Activated T-helper 2 cell treated with anti-CD3 and anti-CD28 coated beads, Interferon-gamma antibody, Interleukin-2, Interleukin-4, amounts not matched to agents 10 μg/mL and 5 μg/mL and 100 μg/mL, durations not matched to agents 14 hours and 24 hours and 36 hours (primary cell): Measurements from ENCODE around the gene LRRC9. TPM values are rescaled to one million over a fixed set of nuclear protein-coding genes. Genes with fewer than 3 reads are reported as not detected.
"Not testable (repeated sequence)": the region's sequence is repeated elsewhere in the genome, so short reads cannot be mapped to it uniquely, and the experiment has no call there.

Experiments used
- DNase-seq: peaks from one replicate; pipeline ENCODE4 v3.0.0; 2021; ENCODE audit warnings: low spot score
- H3K27ac Mint-ChIP-seq: one replicate; pipeline ENCODE4 v1.8.0; 2021; ENCODE audit warnings: mixed read lengths
- H3K27me3 Mint-ChIP-seq: one replicate; pipeline ENCODE4 v1.8.0; 2021; ENCODE audit warnings: low read depth, mixed read lengths
- H3K36me3 Mint-ChIP-seq: one replicate; pipeline ENCODE4 v1.8.0; 2021; ENCODE audit warnings: low read depth, mixed read lengths
- H3K4me1 Mint-ChIP-seq: one replicate; pipeline ENCODE4 v1.8.0; 2021; ENCODE audit warnings: low read depth, mixed read lengths
- H3K4me3 Mint-ChIP-seq: one replicate; pipeline ENCODE4 v1.8.0; 2021; ENCODE audit warnings: low read depth, mild to moderate bottlenecking, moderate library complexity, mixed read lengths
- H3K9me3 Mint-ChIP-seq: one replicate; pipeline ENCODE4 v1.8.0; 2021; ENCODE audit warnings: mixed read lengths
- intact Hi-C: fragments of 100-400 bp; cut with micrococcal nuclease; formaldehyde crosslinking; loops from one replicate; pipeline ENCODE4 v1.15.1; 2023
- total RNA-seq: library from RNA; stranded (reverse); gene quantifications from 2 replicates; pipeline ENCODE4 v1.2.3, GENCODE V29; 2022

Gene LRRC9
- total RNA-seq, 1 donor from 2014 or later: not detected

DNA sequence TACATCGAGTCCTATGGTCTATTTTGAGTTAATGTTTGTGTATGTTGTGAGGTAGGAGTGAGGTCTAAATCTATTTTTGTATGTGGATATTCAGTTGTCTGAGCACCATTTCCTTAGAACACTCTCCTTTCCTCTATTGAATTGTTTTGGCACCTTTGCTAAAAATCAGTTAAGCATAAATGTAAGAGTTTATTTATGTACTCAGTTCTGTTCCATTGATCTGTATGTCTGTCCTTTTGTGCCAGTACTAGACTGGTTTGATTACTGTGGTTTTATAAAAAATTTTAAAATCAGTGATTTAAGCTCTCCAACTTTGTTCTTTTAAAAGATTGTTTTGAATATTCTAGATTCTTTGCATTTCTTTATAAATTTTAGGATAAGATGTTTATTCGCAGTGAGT is 101.7 kb downstream of the LRRC9 start:
- H3K4me1 Mint-ChIP-seq: no peaks in the 10 kb centered on the region
- H3K4me3 Mint-ChIP-seq: no peak overlapping the region
- H3K9me3 Mint-ChIP-seq: no peaks in the 10 kb centered on the region
- peaks cover 7% of the 10 kb centered on the region for H3K27me3 Mint-ChIP-seq
- intact Hi-C loops: no loop called here
- no peaks in the 10 kb centered on the region for H3K36me3 Mint-ChIP-seq
- DNase-seq: no peak
- no peak overlapping the region for H3K27ac Mint-ChIP-seq

DNA sequence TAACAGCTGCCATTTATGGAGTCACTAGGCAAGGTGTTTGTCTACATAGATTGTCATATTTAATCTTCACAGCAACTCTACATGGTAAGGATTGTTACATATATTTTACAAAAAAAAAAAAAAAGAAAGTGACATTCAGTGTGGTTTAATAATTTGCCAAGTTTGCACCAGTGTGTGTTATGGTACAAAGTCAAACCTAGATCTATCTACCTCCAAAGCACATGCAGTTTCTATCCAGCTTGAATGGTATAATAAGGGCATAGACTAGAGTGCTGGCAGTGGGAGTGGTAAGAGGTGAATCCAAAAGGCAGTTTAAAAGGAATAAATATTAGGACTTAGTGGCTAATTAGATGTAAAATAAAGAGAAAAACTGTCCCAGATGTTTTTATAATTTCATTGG is 105.6 kb downstream of the LRRC9 start:
- no peak overlapping the region for H3K4me3 Mint-ChIP-seq
- intact Hi-C loops: no loop called here
- no peak overlapping the region for H3K27ac Mint-ChIP-seq
- no peaks in the 10 kb centered on the region for H3K36me3 Mint-ChIP-seq
- H3K27me3 Mint-ChIP-seq: peaks cover 7% of the 10 kb centered on the region
- no peak for DNase-seq
- no peaks in the 10 kb centered on the region for H3K4me1 Mint-ChIP-seq
- H3K9me3 Mint-ChIP-seq: no peaks in the 10 kb centered on the region

DNA sequence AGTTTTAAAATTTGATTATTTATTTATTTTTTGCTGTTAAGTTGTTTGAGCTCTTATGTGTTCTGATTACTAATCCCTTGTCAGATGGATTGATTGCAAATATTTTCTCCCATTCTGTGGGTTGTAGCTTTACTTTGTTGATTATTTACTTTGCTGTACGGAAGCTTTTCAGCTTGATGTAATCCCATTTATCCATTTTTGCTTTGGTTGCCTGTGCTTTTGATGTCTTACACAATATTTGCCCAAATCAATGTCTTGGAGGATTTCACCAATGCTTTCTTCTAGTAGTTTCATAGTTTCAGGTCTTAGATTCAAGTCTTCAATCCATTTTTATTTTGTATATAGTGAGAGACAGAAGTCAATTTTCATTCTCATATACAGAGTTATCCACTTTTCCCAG is 115.2 kb downstream of the LRRC9 start:
- no peak for DNase-seq
- Mint-ChIP-seq H3K27me3 (peaks cover 3% of the 10 kb centered on the region), H3K9me3 (no peaks in the 10 kb centered on the region), H3K4me3 (no peak overlapping the region), H3K27ac (no peak overlapping the region), H3K4me1 (no peaks in the 10 kb centered on the region), H3K36me3 (no peaks in the 10 kb centered on the region)
- intact Hi-C loops: no loop called here

DNA sequence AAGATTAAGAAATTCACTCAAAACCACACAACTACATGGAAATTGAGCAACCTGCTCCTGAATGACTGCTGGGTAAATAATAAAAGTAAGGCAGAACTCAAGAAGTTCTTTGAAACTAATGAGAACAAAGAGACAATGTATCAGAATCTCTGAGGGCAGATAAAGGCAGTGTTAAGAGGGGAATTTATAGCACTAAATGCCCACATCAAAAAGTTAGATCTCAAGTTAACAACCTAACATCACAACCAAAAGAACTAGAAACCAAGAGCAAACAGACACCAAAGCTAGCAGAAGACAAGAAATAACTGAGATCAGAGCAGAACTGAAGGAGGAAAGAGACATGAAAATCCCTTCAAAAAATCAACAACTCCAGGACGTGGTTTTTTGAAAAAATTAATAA is 128.0 kb downstream of the LRRC9 start:
- H3K4me1 Mint-ChIP-seq, H3K27ac Mint-ChIP-seq, H3K36me3 Mint-ChIP-seq, DNase-seq, intact Hi-C loops, H3K9me3 Mint-ChIP-seq, H3K27me3 Mint-ChIP-seq, H3K4me3 Mint-ChIP-seq: not testable (repeated sequence)

DNA sequence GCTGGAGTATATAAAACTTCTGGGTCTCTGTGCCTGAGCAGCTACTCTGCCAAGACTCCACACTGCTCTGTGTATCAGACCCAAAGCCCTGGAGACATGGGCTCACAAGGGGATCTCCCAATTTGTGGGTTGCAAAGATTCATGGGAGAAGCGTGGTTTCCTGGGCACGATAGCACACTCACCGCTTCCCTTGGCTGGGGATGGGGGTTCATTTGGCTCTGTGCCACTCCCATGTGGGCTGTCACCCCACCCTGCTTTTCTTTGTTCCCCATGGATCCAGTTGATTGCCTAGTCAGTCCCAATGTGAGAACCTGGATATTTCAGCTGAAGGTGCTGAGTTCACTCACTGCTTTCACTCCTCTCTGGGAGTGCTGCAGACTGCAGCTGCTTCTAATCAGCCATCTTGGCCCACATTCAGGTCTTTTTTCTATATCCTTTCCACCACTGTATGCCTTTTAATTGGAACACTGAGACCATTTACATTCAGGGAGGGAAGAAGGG is 131.8 kb downstream of the LRRC9 start:
- H3K27me3 Mint-ChIP-seq: peaks cover 7% of the 10 kb centered on the region
- no peak for DNase-seq
- intact Hi-C loops: no loop called here
- H3K27ac Mint-ChIP-seq: no peak overlapping the region
- no peaks in the 10 kb centered on the region for H3K36me3 Mint-ChIP-seq
- H3K4me1 Mint-ChIP-seq: peaks cover 6% of the 10 kb centered on the region
- no peak overlapping the region for H3K4me3 Mint-ChIP-seq
- no peaks in the 10 kb centered on the region for H3K9me3 Mint-ChIP-seq

DNA sequence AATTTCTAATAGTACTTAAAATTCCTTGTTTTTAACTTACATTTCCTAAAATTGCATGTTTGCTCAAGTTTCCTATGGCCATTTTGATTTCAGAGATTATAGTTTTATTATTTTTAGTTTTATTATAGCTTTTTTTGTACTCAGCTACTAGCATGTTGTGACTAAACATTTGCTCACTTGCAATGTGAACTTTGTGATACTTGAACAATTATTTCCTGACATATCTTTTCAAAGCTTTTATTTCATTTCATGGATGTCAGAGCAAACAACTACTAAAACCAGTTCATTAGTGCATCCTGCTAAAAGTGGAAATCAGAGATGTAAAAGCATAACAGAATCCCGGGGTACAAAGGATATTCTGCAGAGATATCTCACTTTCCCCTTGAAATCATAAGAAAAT is 138.1 kb downstream of the LRRC9 start:
- H3K9me3 Mint-ChIP-seq: no peaks in the 10 kb centered on the region
- H3K27ac Mint-ChIP-seq: no peak overlapping the region
- no peak overlapping the region for H3K4me3 Mint-ChIP-seq
- H3K36me3 Mint-ChIP-seq: no peaks in the 10 kb centered on the region
- no peak for DNase-seq
- peaks cover 14% of the 10 kb centered on the region for H3K27me3 Mint-ChIP-seq
- intact Hi-C loops: no loop called here
- no peaks in the 10 kb centered on the region for H3K4me1 Mint-ChIP-seq

DNA sequence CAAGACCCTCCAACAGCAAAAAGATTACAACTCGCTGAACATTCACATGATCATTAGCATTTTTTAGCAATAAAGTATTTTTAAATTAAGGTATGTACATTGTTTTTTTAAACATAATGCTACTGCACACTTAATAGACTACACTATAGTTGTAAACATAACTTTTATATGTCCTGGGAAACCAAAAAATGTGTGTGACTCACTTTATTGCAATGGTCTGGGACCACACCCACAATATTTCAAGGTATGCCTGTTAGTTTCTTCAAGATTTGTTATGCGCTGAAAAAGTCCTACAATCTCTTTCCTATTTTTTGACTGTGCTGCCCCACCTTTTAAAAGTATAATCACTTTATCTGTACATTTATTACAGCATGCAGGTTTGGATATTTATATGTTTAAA is 141.4 kb downstream of the LRRC9 start:
- Mint-ChIP-seq H3K9me3 (no peaks in the 10 kb centered on the region), H3K4me3 (no peak overlapping the region), H3K27me3 (peaks cover 9% of the 10 kb centered on the region), H3K27ac (no peak overlapping the region), H3K36me3 (no peaks in the 10 kb centered on the region), H3K4me1 (no peaks in the 10 kb centered on the region)
- no peak for DNase-seq
- intact Hi-C loops: loop anchor here (10.0 kb wide), 1 partner anchor 97 kb away; no protein-coding TSS in a partner anchor

DNA sequence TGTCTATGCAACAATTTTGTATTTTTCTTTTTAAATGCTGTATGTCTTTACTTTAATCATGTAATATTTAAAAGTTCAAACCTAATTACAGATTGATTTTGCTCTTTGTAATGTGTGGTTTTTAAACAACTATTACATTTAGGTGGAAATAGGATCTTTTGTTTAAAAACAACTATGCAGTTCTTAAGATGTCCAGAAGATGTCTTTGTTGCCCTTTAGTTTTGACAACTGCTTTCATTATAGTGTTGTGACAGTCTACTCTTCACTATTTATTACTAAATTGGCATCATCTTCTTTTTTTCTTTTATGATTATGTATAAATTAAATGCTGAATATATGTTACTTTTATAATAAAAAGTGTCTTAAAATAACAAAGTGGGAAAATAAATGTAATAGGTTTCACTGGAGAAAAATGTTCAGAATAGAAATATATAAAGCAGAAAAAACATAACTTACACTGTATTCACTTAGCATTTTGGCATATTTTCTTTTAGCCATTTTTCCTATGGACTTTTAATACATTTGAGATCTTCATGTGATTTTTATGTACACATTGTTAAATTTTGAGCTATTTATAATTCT is 144.6 kb downstream of the LRRC9 start:
- Mint-ChIP-seq H3K27ac (no peak overlapping the region), H3K4me3 (no peak overlapping the region), H3K27me3 (peaks cover 5% of the 10 kb centered on the region), H3K36me3 (no peaks in the 10 kb centered on the region), H3K4me1 (no peaks in the 10 kb centered on the region), H3K9me3 (no peaks in the 10 kb centered on the region)
- intact Hi-C loops: loop anchor here (1.0 to 10.0 kb wide), 2 partner anchors 100 to 120 kb away; no protein-coding TSS in a partner anchor
- no peak for DNase-seq

DNA sequence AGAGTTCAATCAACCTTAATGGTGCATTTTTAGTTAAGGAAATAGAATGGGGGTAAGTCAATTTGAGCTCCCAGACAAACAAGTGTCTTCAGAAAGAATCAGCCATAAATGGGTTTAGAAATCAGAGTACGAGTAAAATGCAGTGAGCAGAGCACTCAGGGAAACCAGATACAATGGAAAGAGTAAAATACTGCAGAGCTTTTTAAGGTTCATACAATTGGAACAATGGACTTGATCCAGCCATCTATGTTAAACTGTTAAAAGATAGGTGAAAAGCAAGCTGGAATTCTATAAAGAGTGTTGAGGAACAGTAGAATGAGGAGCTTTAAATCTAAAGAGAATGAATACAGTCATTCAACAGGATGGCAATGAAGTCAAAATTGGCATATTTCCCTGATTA is 147.9 kb downstream of the LRRC9 start:
- Mint-ChIP-seq H3K4me1 (no peaks in the 10 kb centered on the region), H3K9me3 (no peaks in the 10 kb centered on the region), H3K4me3 (no peak overlapping the region), H3K27me3 (peaks cover 8% of the 10 kb centered on the region), H3K27ac (no peak overlapping the region), H3K36me3 (no peaks in the 10 kb centered on the region)
- no peak for DNase-seq
- intact Hi-C loops: loop anchor here (10.0 kb wide), 1 partner anchor 103 kb away; no protein-coding TSS in a partner anchor

DNA sequence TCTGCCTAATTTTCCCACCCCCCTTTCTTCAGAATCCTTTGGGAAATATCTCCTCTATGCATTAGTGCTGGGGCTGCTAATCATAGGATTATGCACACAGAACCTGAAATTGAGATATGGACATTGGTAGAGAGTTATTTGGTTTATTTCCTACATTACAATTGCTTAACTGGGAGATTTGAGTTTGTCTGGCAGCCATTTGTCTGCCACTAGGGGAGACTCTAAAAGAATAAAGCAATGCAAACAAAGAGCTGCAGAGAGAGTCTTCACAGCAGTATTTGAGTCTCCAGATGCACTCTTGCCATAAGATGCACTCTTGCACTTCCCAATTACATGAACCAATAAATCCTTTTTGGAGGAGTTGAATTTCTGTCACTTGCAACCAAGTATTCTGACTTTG is 159.8 kb downstream of the LRRC9 start:
- no peak for DNase-seq
- Mint-ChIP-seq H3K36me3 (no peaks in the 10 kb centered on the region), H3K27me3 (peaks cover 26% of the 10 kb centered on the region), H3K4me3 (no peak overlapping the region), H3K4me1 (no peaks in the 10 kb centered on the region), H3K27ac (no peak overlapping the region), H3K9me3 (no peaks in the 10 kb centered on the region)
- intact Hi-C loops: no loop called here

DNA sequence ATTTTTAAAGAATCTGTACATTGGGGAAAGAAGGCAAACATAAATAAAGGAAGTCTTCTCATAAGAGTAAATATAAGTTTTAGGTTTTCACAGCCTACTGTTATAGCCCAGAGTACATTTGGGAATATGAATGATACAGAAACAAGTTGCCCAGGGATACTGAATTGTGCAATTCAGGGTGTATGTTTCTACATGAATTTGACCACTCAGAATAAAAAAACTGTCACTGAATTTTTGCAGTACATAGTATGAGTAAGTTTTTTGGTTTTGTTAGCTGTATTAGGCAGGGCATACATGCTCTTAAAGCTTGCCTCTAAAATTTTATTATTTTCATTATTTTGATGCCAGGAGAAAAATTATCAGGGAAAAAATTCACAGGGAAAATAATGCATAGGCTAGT is 165.1 kb downstream of the LRRC9 start:
- Mint-ChIP-seq H3K4me3 (no peak overlapping the region), H3K27ac (no peak overlapping the region), H3K4me1 (no peaks in the 10 kb centered on the region), H3K27me3 (peaks cover 28% of the 10 kb centered on the region), H3K36me3 (no peaks in the 10 kb centered on the region), H3K9me3 (no peaks in the 10 kb centered on the region)
- intact Hi-C loops: no loop called here
- DNase-seq: no peak

DNA sequence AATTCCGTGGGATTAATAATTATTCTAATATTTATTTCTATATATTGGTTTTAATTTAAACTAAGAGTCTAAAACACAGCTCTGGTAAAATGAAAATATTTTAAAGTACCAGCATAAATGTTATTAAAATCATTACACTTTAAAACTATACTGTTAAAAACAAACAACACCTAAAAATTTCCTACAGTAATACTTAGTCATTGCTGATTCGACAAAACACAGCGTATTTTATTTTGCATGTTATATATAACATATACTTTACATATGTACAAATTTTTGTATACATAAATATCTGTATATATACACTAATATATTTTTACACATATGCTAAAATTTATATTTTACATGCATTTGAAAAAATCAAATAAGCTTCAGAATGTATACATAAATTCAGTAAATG is 165.7 kb downstream of the LRRC9 start:
- no peak overlapping the region for H3K27ac Mint-ChIP-seq
- no peaks in the 10 kb centered on the region for H3K36me3 Mint-ChIP-seq
- H3K27me3 Mint-ChIP-seq: peaks cover 25% of the 10 kb centered on the region
- peaks cover 4% of the 10 kb centered on the region for H3K4me1 Mint-ChIP-seq
- intact Hi-C loops: no loop called here
- no peak for DNase-seq
- no peak overlapping the region for H3K4me3 Mint-ChIP-seq
- H3K9me3 Mint-ChIP-seq: no peaks in the 10 kb centered on the region

DNA sequence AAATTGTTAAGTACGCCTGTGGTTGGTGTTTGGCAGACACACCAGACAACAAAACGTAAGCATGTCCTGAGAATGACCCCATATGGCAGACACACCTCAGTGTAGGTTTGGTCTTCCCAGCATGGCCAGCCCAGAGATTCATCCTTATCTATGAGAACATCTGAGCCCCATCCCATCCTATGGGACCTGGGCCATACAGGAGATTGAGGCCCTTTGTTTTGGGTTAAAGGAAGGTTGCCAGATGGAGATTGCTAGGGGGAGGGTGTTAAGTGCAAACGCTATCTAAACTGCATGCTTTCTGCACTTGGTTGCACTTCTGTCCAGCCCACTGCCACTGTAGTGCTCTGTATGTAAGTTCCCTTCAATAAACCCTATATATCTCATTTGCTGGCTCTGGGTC is 167.7 kb downstream of the LRRC9 start:
- Mint-ChIP-seq H3K4me1 (peaks cover 6% of the 10 kb centered on the region), H3K9me3 (no peaks in the 10 kb centered on the region), H3K27ac (no peak overlapping the region), H3K4me3 (no peak overlapping the region), H3K27me3 (peaks cover 21% of the 10 kb centered on the region), H3K36me3 (peaks cover 3% of the 10 kb centered on the region)
- DNase-seq: no peak
- intact Hi-C loops: no loop called here

DNA sequence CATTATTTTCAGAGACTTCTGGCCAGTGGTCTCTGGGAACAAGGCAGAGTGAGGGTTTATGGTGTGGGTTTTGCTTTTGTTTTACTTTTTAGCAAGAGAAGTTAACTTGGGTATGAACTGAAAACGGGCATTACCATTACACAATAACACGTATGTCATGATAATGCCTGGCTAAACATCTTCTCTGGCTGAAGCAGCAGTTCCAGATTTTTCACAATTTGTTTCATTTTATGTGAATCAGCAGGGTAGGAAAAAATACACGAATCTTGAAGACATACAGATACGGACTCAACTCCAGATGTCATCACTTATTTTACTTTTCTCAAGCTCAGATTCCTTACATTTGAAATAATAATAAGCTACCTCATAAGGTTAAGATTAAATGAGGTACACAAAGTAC is 169.3 kb downstream of the LRRC9 start:
- DNase-seq: no peak
- H3K36me3 Mint-ChIP-seq: peaks cover 13% of the 10 kb centered on the region
- no peak overlapping the region for H3K27ac Mint-ChIP-seq
- no peaks in the 10 kb centered on the region for H3K9me3 Mint-ChIP-seq
- H3K4me1 Mint-ChIP-seq: peaks cover 17% of the 10 kb centered on the region
- intact Hi-C loops: no loop called here
- peaks cover 11% of the 10 kb centered on the region for H3K27me3 Mint-ChIP-seq
- H3K4me3 Mint-ChIP-seq: no peak overlapping the region
